ENCODE data around the gene CCSAP. TPM values are rescaled to one million over a fixed set of nuclear protein-coding genes. Genes with fewer than 3 reads are reported as not detected.
"Not testable (repeated sequence)": the region's sequence is repeated elsewhere in the genome, so short reads cannot be mapped to it uniquely, and the experiment has no call there.

The CCSAP gene
- total and polyA plus RNA-seq, 2 donors (not counting 1 experiment from before 2014, with no cell fraction given), result 4.4 to 6.9 TPM

GRCh38 chr1:229334716-229335115 is 8.1 kb downstream of the CCSAP start:
- Histone ChIP-seq H3K36me3 (ENCODE audit: control insufficient read depth, insufficient read depth, low read length) (no peaks in the 10 kb centered on the region), H3K27me3 (ENCODE audit: control insufficient read depth, insufficient read depth, low read length) (no peaks in the 10 kb centered on the region), H3K27ac (ENCODE audit: insufficient read depth, low read length) (no peak overlapping the region), H4K20me1 (ENCODE audit: control insufficient read depth, extremely low read depth, insufficient read depth, low read length) (no peaks in the 10 kb centered on the region), H3K4me1 (ENCODE audit: control insufficient read depth, extremely low read depth, insufficient read depth, low read length) (no peaks in the 10 kb centered on the region), H3K4me2 (ENCODE audit: extremely low read depth, insufficient read depth, low read length) (no peak overlapping the region), H3K9me3 (ENCODE audit: control insufficient read depth, insufficient read depth, low read depth, low read length) (no peaks in the 10 kb centered on the region), H3K79me2 (ENCODE audit: control insufficient read depth, insufficient read depth, low read length) (peaks cover 8% of the 10 kb centered on the region), H3K4me3 (replicated peaks in 1 of 4; ENCODE audit: control extremely low read depth in 1 of 4, insufficient read depth in 1 of 4, low read depth in 3 of 4, low read length in 4 of 4) (no peak overlapping the region), H3K9ac (ENCODE audit: insufficient read depth, low read length) (no peak overlapping the region), H2AFZ (ENCODE audit: low read length) (no peak overlapping the region)
- no peak for TF ChIP-seq CTCF (conservative IDR thresholded peaks at IDR 0.05 in 1 of 2, IDR thresholded peaks at IDR 0.05 in 1 of 2; ENCODE audit: low read depth in 1 of 2, low read length in 2 of 2)
- TF ChIP-seq EZH2 (IDR thresholded peaks at IDR 0.05; ENCODE audit: low read length, missing control alignments), result no peak
- DNase-seq (ENCODE audit: low read depth in 2 of 2), result no peak

GRCh38 chr1:229334269-229334668 is 8.6 kb downstream of the CCSAP start:
- Histone ChIP-seq H3K9me3 (ENCODE audit: control insufficient read depth, insufficient read depth, low read depth, low read length) (no peaks in the 10 kb centered on the region), H3K27me3 (ENCODE audit: control insufficient read depth, insufficient read depth, low read length) (no peaks in the 10 kb centered on the region), H3K4me3 (replicated peaks in 1 of 4; ENCODE audit: control extremely low read depth in 1 of 4, insufficient read depth in 1 of 4, low read depth in 3 of 4, low read length in 4 of 4) (no peak overlapping the region), H2AFZ (ENCODE audit: low read length) (no peak overlapping the region), H3K9ac (ENCODE audit: insufficient read depth, low read length) (no peak overlapping the region), H3K79me2 (ENCODE audit: control insufficient read depth, insufficient read depth, low read length) (peaks cover 4% of the 10 kb centered on the region), H4K20me1 (ENCODE audit: control insufficient read depth, extremely low read depth, insufficient read depth, low read length) (no peaks in the 10 kb centered on the region), H3K4me1 (ENCODE audit: control insufficient read depth, extremely low read depth, insufficient read depth, low read length) (no peaks in the 10 kb centered on the region), H3K27ac (ENCODE audit: insufficient read depth, low read length) (no peak overlapping the region), H3K4me2 (ENCODE audit: extremely low read depth, insufficient read depth, low read length) (no peak overlapping the region), H3K36me3 (ENCODE audit: control insufficient read depth, insufficient read depth, low read length) (no peaks in the 10 kb centered on the region)
- no peak for DNase-seq (ENCODE audit: low read depth in 2 of 2)
- no peak for TF ChIP-seq CTCF (conservative IDR thresholded peaks at IDR 0.05 in 1 of 2, IDR thresholded peaks at IDR 0.05 in 1 of 2; ENCODE audit: low read depth in 1 of 2, low read length in 2 of 2)
- TF ChIP-seq EZH2 (IDR thresholded peaks at IDR 0.05; ENCODE audit: low read length, missing control alignments), result no peak

- Histone ChIP-seq H3K27ac (ENCODE audit: insufficient read depth, low read length) (no peak overlapping the region), H3K4me1 (ENCODE audit: control insufficient read depth, extremely low read depth, insufficient read depth, low read length) (no peaks in the 10 kb centered on the region), H3K9ac (ENCODE audit: insufficient read depth, low read length) (no peak overlapping the region), H2AFZ (ENCODE audit: low read length) (no peak overlapping the region), H3K4me2 (ENCODE audit: extremely low read depth, insufficient read depth, low read length) (no peak overlapping the region), H3K27me3 (ENCODE audit: control insufficient read depth, insufficient read depth, low read length) (no peaks in the 10 kb centered on the region), H3K36me3 (ENCODE audit: control insufficient read depth, insufficient read depth, low read length) (peaks cover 2% of the 10 kb centered on the region), H3K79me2 (ENCODE audit: control insufficient read depth, insufficient read depth, low read length) (no peaks in the 10 kb centered on the region), H3K9me3 (ENCODE audit: control insufficient read depth, insufficient read depth, low read depth, low read length) (no peaks in the 10 kb centered on the region), H4K20me1 (ENCODE audit: control insufficient read depth, extremely low read depth, insufficient read depth, low read length) (no peaks in the 10 kb centered on the region), H3K4me3 (replicated peaks in 1 of 4; ENCODE audit: control extremely low read depth in 1 of 4, insufficient read depth in 1 of 4, low read depth in 3 of 4, low read length in 4 of 4) (no peak overlapping the region)
- DNase-seq (ENCODE audit: low read depth in 2 of 2), result no peak
- no peak for TF ChIP-seq CTCF (conservative IDR thresholded peaks at IDR 0.05 in 1 of 2, IDR thresholded peaks at IDR 0.05 in 1 of 2; ENCODE audit: low read depth in 1 of 2, low read length in 2 of 2)
- TF ChIP-seq EZH2 (IDR thresholded peaks at IDR 0.05; ENCODE audit: low read length, missing control alignments), result no peak
Observed at GRCh38 chr1:229328598-229329362, 14.1 kb downstream of the CCSAP start.

GRCh38 chr1:229327765-229328164 is 15.1 kb downstream of the CCSAP start:
- not testable (repeated sequence) for H2AFZ ChIP-seq (ENCODE audit: low read length); H3K4me1 ChIP-seq (ENCODE audit: control insufficient read depth, extremely low read depth, insufficient read depth, low read length); H4K20me1 ChIP-seq (ENCODE audit: control insufficient read depth, extremely low read depth, insufficient read depth, low read length); H3K4me3 ChIP-seq (replicated peaks in 1 of 4; ENCODE audit: control extremely low read depth in 1 of 4, insufficient read depth in 1 of 4, low read depth in 3 of 4, low read length in 4 of 4); DNase-seq (ENCODE audit: low read depth in 2 of 2); H3K36me3 ChIP-seq (ENCODE audit: control insufficient read depth, insufficient read depth, low read length); H3K27me3 ChIP-seq (ENCODE audit: control insufficient read depth, insufficient read depth, low read length); H3K9ac ChIP-seq (ENCODE audit: insufficient read depth, low read length); H3K27ac ChIP-seq (ENCODE audit: insufficient read depth, low read length); H3K79me2 ChIP-seq (ENCODE audit: control insufficient read depth, insufficient read depth, low read length); H3K4me2 ChIP-seq (ENCODE audit: extremely low read depth, insufficient read depth, low read length); H3K9me3 ChIP-seq (ENCODE audit: control insufficient read depth, insufficient read depth, low read depth, low read length)

All from fibroblast of lung (primary cell).